Suprapubic skin (tissue), 3 donors: ENCODE data around the gene APOL3.

Experiments used
- EP300 ChIP-seq: sonication (generic); formaldehyde crosslinking; IDR thresholded peaks from one replicate; pipeline ENCODE4 v1.6.1; 2017; ENCODE audit warnings: antibody characterized with exemption
- POLR2A ChIP-seq, 2 donors: fragments of 450-650 bp; IDR thresholded peaks; one replicate each; pipeline ENCODE4 v1.6.1; 2017; ENCODE audit warnings: antibody characterized with exemption in 2 of 2, mild to moderate bottlenecking in 2 of 2, moderate library complexity in 2 of 2
- TF ChIP-seq, protein P1 (sequence below), 2 donors: fragments of 200-600 bp in 1 of 2; fragments of 450-650 bp in 1 of 2; sonication (generic) in 1 of 2; IDR thresholded peaks; one replicate each; pipeline ENCODE4 v1.5.1; 2016 to 2019; ENCODE audit warnings: antibody characterized with exemption in 2 of 2, mild to moderate bottlenecking in 1 of 2, moderate library complexity in 1 of 2

- TF ChIP-seq, protein P1, sequence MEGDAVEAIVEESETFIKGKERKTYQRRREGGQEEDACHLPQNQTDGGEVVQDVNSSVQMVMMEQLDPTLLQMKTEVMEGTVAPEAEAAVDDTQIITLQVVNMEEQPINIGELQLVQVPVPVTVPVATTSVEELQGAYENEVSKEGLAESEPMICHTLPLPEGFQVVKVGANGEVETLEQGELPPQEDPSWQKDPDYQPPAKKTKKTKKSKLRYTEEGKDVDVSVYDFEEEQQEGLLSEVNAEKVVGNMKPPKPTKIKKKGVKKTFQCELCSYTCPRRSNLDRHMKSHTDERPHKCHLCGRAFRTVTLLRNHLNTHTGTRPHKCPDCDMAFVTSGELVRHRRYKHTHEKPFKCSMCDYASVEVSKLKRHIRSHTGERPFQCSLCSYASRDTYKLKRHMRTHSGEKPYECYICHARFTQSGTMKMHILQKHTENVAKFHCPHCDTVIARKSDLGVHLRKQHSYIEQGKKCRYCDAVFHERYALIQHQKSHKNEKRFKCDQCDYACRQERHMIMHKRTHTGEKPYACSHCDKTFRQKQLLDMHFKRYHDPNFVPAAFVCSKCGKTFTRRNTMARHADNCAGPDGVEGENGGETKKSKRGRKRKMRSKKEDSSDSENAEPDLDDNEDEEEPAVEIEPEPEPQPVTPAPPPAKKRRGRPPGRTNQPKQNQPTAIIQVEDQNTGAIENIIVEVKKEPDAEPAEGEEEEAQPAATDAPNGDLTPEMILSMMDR (IDR thresholded peaks at IDR 0.05) = peak; percentile 98
- TF ChIP-seq EP300 (no peak), POLR2A (IDR thresholded peaks at IDR 0.05) (no peak)
Measured at GRCh38 chr22:36123673-36124630, 36.6 kb downstream of the APOL3 start.
